GM12878 (cell line): Measurements from ENCODE around the gene DIP2C. TPM values are rescaled to one million over a fixed set of nuclear protein-coding genes. Genes with fewer than 3 reads are reported as not detected.
"Not testable (repeated sequence)": the region's sequence is repeated elsewhere in the genome, so short reads cannot be mapped to it uniquely, and the experiment has no call there.

Experiments used
- ATAC-seq: fragments of 200-7000 bp; cut with Tn5 transposase; 3 replicates; pipeline ENCODE4 v1.9.1; 2020; ENCODE audit warnings: mild to moderate bottlenecking, moderate library complexity
- BruUV-seq: library from RNA; stranded (reverse); fragments of 400-500 nt; replicated peaks from 2 replicates; lab custom pipeline; 2021; lab: Mats Ljungman, UMichigan
- CTCF ChIA-PET: fragments of 300-600 bp; sonication (Branson Sonifier 250); formaldehyde crosslinking; extraction: SDS; loops from one replicate; lab custom pipeline; 2021; ENCODE audit warnings: inconsistent platforms; lab: Yijun Ruan, JAX
- POLR2A ChIA-PET: fragments of 350-600 bp; formaldehyde crosslinking; extraction: SDS; loops from one replicate; lab custom pipeline; 2021; ENCODE audit warnings: inconsistent platforms; lab: Charles Lee
- RAD21 ChIA-PET: fragments of 300-600 bp; sonication (Branson Sonifier 250); formaldehyde crosslinking; loops from one replicate; lab custom pipeline; 2023; ENCODE audit warnings: antibody characterized with exemption; ENCODE audit not compliant: unreplicated experiment; lab: Charles Lee
- SMC1A ChIA-PET: fragments of 300-600 bp; sonication (Branson Sonifier 250); formaldehyde crosslinking; loops from one replicate; lab custom pipeline; 2023; ENCODE audit not compliant: unreplicated experiment, uncharacterized antibody; lab: Charles Lee
- DNase-seq: peaks from one replicate; pipeline ENCODE4 v3.0.0-alpha.2; 2011; ENCODE audit warnings: low read depth, low spot score
- FAIRE-seq: peaks from 3 replicates; lab custom pipeline; 2011; peaks lifted over from hg19 to GRCh38; lab: Jason Lieb, UNC
- H2AFZ ChIP-seq: 2 replicates; pipeline ENCODE4 v1.6.0; 2011; ENCODE audit warnings: low read depth, low read length, control low read depth; ENCODE audit not compliant: control insufficient read depth
- H3K27ac ChIP-seq: 2 replicates; pipeline ENCODE4 v1.5.1; 2011; ENCODE audit warnings: control low read depth; ENCODE audit not compliant: control insufficient read depth, insufficient read depth
- H3K27me3 ChIP-seq, 2 experiments: replicated peaks in 1 of 2; 2 replicates each; pipeline versions ENCODE4 v1.6.0 to v1.6.1; 2011; ENCODE audit warnings: low read length in 1 of 2; ENCODE audit not compliant: control insufficient read depth in 2 of 2, insufficient read depth in 2 of 2
- H3K36me3 ChIP-seq, 2 experiments: 2 replicates each; pipeline ENCODE4 v1.5.1; 2011; ENCODE audit warnings: low read length in 1 of 2; ENCODE audit not compliant: control insufficient read depth in 2 of 2, insufficient read depth in 2 of 2
- H3K4me1 ChIP-seq: 2 replicates; pipeline ENCODE4 v1.6.1; 2011; ENCODE audit warnings: mild to moderate bottlenecking, low read length, moderate library complexity, mixed read lengths; ENCODE audit not compliant: control insufficient read depth, insufficient read depth
- H3K4me2 ChIP-seq: 2 replicates; pipeline ENCODE4 v1.6.0; 2011; ENCODE audit warnings: control low read depth; ENCODE audit not compliant: control insufficient read depth, insufficient read depth
- H3K4me3 ChIP-seq: fragments of 200-600 bp; sonication (generic); 2 replicates; pipeline ENCODE4 v1.5.1; 2016
- H3K79me2 ChIP-seq: 2 replicates; pipeline ENCODE4 v1.6.0; 2011; ENCODE audit warnings: low read length; ENCODE audit not compliant: control insufficient read depth, insufficient read depth
- H3K9ac ChIP-seq: 2 replicates; pipeline ENCODE4 v1.8.0; 2011; ENCODE audit warnings: low read length, control low read depth, mixed read lengths; ENCODE audit not compliant: control insufficient read depth, insufficient read depth
- H3K9me3 ChIP-seq: replicated peaks from 3 replicates; pipeline ENCODE4 v1.5.1; 2011; ENCODE audit warnings: mild to moderate bottlenecking, low read length; ENCODE audit not compliant: control insufficient read depth, insufficient read depth
- H4K20me1 ChIP-seq: 2 replicates; pipeline ENCODE4 v1.6.0; 2011; ENCODE audit not compliant: control insufficient read depth, insufficient read depth
- CREM ChIP-seq: IDR thresholded peaks from 2 replicates; pipeline ENCODE4 v1.6.1; 2014; ENCODE audit warnings: antibody characterized with exemption, low read depth
- ELK1 ChIP-seq: IDR thresholded peaks from 2 replicates; pipeline ENCODE4 v1.6.1; 2012; ENCODE audit warnings: low read depth, low read length, improper control_type of control experiment
- EZH2 ChIP-seq: IDR thresholded peaks from 2 replicates; pipeline ENCODE4 v1.6.1; 2012; ENCODE audit warnings: low read depth, mild to moderate bottlenecking, control low read depth, inconsistent platforms, low read length, borderline replicate concordance; ENCODE audit not compliant: control insufficient read depth
- IKZF1 ChIP-seq: fragments of 450-650 bp; conservative IDR thresholded peaks from 2 replicates; pipeline ENCODE4 v1.6.1; 2017; ENCODE audit warnings: antibody characterized with exemption, mild to moderate bottlenecking
- IRF3 ChIP-seq: fragments of 450-650 bp; IDR thresholded peaks from 2 replicates; pipeline ENCODE4 v1.6.1; 2014; ENCODE audit warnings: mild to moderate bottlenecking
- NBN ChIP-seq: fragments of 450-650 bp; IDR thresholded peaks from 2 replicates; pipeline ENCODE4 v1.6.1; 2016
- NR2C2 ChIP-seq: IDR thresholded peaks from 2 replicates; pipeline ENCODE4 v1.6.1; 2011; ENCODE audit warnings: borderline replicate concordance, low read depth; ENCODE audit not compliant: control insufficient read depth, insufficient read length
- RB1 ChIP-seq: fragments of 450-650 bp; formaldehyde crosslinking; IDR thresholded peaks from 2 replicates; pipeline ENCODE4 v1.6.1; 2017; ENCODE audit warnings: mild to moderate bottlenecking, borderline replicate concordance
- TCF12 ChIP-seq: IDR thresholded peaks from 2 replicates; pipeline ENCODE4 v1.6.1; 2011; ENCODE audit warnings: low read depth, mild to moderate bottlenecking, low read length
- ZNF687 ChIP-seq: fragments of 450-650 bp; IDR thresholded peaks from 2 replicates; pipeline ENCODE4 v1.6.1; 2017; ENCODE audit warnings: mild to moderate bottlenecking, moderate library complexity
- WGBS: methylation state at CpG from one replicate; pipeline ENCODE4 v1.1.6; 2016; ENCODE audit warnings: low lambda C conversion rate; ENCODE audit not compliant: insufficient replicate concordance, insufficient coverage; ENCODE audit errors: missing lambda C conversion rate; 5-methylcytosine and 5-hydroxymethylcytosine counted together
- in situ Hi-C: fragments of 300-500 bp; cut with MboI; formaldehyde crosslinking; loops from 9 replicates; pipeline ENCODE4 v1.14.3; 2018; ENCODE audit warnings: mixed read lengths
- intact Hi-C: fragments of 100-400 bp; cut with micrococcal nuclease; formaldehyde crosslinking; loops from one replicate; pipeline ENCODE4 v1.14.2; 2022; ENCODE audit not compliant: unreplicated experiment
- polyA plus RNA-seq, 11 experiments: library from polyadenylated mRNA; depleted of rRNA in 4 of 11; unstranded in 6 of 11; stranded (reverse) in 5 of 11; fragments of >200 nt; fragmentation: Nextera tagmentation in 4 of 11; fragmentation: Illumina TruSeq in 1 of 11; extraction: Ambion mirVana in 4 of 11; extraction: Trizol in 1 of 11; gene quantifications; 1 replicate in 1 of 11; 2 replicates in 10 of 11; pipeline versions ENCODE4 v1.2.1 to v1.2.3, GENCODE V29; 2011 to 2016; ENCODE audit warnings: inconsistent platforms in 2 of 11, missing spikeins in 2 of 11, low read depth in 1 of 11
- total RNA-seq, 4 experiments: library from RNA; depleted of rRNA in 3 of 4; stranded (reverse); fragments of >200 nt in 3 of 4; fragmentation: Illumina TruSeq in 1 of 4; extraction: Trizol in 1 of 4; gene quantifications; 2 replicates each; pipeline versions ENCODE4 v1.2.1 to v1.2.3, GENCODE V29; 2013 to 2021

The DIP2C gene
- total and polyA plus RNA-seq, 10 of the 15 experiments (the other 5 are each of a cell fraction or from before 2014, with no cell fraction given) = 0.01 to 0.10 (median 0.06) TPM

- BruUV-seq, RAD21 ChIA-PET: not testable (repeated sequence)
These were observed 176.8 kb downstream of the DIP2C start for GRCh38 chr10:512661-513060.

GRCh38 chr10:511849-512191, 177.6 kb downstream of the DIP2C start:
- intact Hi-C loops (loop anchor here (1.0 to 10.0 kb wide), 3 partner anchors 298 to 563 kb away; no protein-coding TSS in a partner anchor), in situ Hi-C loops (no loop called here)
- 75% methylated on average over 14 of the region's 14 CpGs for WGBS
- Histone ChIP-seq H3K4me2 (no peak overlapping the region), H3K27ac (no peak overlapping the region), H4K20me1 (no peaks in the 10 kb centered on the region), H3K27me3 (no peaks in the 10 kb centered on the region), H3K9ac (no peak overlapping the region), H3K4me3 (no peak overlapping the region), H3K36me3 (no peaks in the 10 kb centered on the region), H3K4me1 (peaks cover 11% of the 10 kb centered on the region), H3K79me2 (no peaks in the 10 kb centered on the region), H2AFZ (no peak overlapping the region), H3K9me3 (no peaks in the 10 kb centered on the region; the same call in 2 of the 3 replicates)
- POLR2A ChIA-PET = no interaction called here
- CTCF ChIA-PET = no interaction called here
- RAD21 ChIA-PET = no interaction called here
- FAIRE-seq (no peak), ATAC-seq (no peak), DNase-seq (no peak)
- no TSS peak for BruUV-seq
- SMC1A ChIA-PET = no interaction called here
- no peak for TF ChIP-seq EZH2
- no peak for TF ChIP-seq CREM
- TF ChIP-seq ZNF687 = no peak
- no peak for TF ChIP-seq NBN
- no peak for TF ChIP-seq NR2C2
- no peak for TF ChIP-seq TCF12
- TF ChIP-seq ELK1 = no peak
- no peak for TF ChIP-seq IRF3
- TF ChIP-seq RB1 = no peak
- no peak for TF ChIP-seq IKZF1

More at GRCh38 chr10:512661-513060, 176.8 kb downstream of the DIP2C start:
- H2AFZ ChIP-seq, in situ Hi-C loops, SMC1A ChIA-PET, H3K79me2 ChIP-seq, H3K9ac ChIP-seq, H4K20me1 ChIP-seq, H3K4me3 ChIP-seq, H3K36me3 ChIP-seq, H3K27me3 ChIP-seq, FAIRE-seq, H3K9me3 ChIP-seq, DNase-seq, H3K27ac ChIP-seq, ATAC-seq, H3K4me2 ChIP-seq: not testable (repeated sequence)
- intact Hi-C loops = loop anchor here (5.0 to 10.0 kb wide), 2 partner anchors 335 to 562 kb away; no protein-coding TSS in a partner anchor
- ChIA-PET CTCF (interaction anchor here (0.9 to 1.5 kb wide), 4 partner anchors 12 to 282 kb away, joined by 3 to 5 read pairs (median 3); no protein-coding TSS in a partner anchor), POLR2A (interaction anchor here (0.6 kb wide), 1 partner anchor 423 kb away, joined by 4 read pairs; no protein-coding TSS in a partner anchor)
- 84% methylated on average over 5 of the region's 5 CpGs for WGBS
- H3K4me1 ChIP-seq = peaks cover 11% of the 10 kb centered on the region
